Astrocyte (in vitro differentiated cells and primary cell): Measurements from ENCODE around the gene RNF149.
"Not testable (repeated sequence)": the region's sequence is repeated elsewhere in the genome, so short reads cannot be mapped to it uniquely, and the experiment has no call there.

Source experiments
- EZH2 ChIP-seq: IDR thresholded peaks from 2 replicates; pipeline ENCODE4 v1.6.1; 2012; ENCODE audit warnings: mild to moderate bottlenecking, low read length, inconsistent platforms; ENCODE audit not compliant: insufficient read depth
- TF ChIP-seq, protein P1 (sequence below): IDR thresholded peaks from 2 replicates; pipeline ENCODE4 v1.5.1; 2011; ENCODE audit warnings: low read depth, mild to moderate bottlenecking, inconsistent platforms, low read length, moderate library complexity; ENCODE audit not compliant: insufficient read depth

- TF ChIP-seq, protein P1, sequence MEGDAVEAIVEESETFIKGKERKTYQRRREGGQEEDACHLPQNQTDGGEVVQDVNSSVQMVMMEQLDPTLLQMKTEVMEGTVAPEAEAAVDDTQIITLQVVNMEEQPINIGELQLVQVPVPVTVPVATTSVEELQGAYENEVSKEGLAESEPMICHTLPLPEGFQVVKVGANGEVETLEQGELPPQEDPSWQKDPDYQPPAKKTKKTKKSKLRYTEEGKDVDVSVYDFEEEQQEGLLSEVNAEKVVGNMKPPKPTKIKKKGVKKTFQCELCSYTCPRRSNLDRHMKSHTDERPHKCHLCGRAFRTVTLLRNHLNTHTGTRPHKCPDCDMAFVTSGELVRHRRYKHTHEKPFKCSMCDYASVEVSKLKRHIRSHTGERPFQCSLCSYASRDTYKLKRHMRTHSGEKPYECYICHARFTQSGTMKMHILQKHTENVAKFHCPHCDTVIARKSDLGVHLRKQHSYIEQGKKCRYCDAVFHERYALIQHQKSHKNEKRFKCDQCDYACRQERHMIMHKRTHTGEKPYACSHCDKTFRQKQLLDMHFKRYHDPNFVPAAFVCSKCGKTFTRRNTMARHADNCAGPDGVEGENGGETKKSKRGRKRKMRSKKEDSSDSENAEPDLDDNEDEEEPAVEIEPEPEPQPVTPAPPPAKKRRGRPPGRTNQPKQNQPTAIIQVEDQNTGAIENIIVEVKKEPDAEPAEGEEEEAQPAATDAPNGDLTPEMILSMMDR: not testable (repeated sequence)
- not testable (repeated sequence) for TF ChIP-seq EZH2
These were observed 59.7 kb downstream of the RNF149 start for GRCh38 chr2:101248756-101249155.
